ENCODE results near the gene LY6G6D.

DNA sequence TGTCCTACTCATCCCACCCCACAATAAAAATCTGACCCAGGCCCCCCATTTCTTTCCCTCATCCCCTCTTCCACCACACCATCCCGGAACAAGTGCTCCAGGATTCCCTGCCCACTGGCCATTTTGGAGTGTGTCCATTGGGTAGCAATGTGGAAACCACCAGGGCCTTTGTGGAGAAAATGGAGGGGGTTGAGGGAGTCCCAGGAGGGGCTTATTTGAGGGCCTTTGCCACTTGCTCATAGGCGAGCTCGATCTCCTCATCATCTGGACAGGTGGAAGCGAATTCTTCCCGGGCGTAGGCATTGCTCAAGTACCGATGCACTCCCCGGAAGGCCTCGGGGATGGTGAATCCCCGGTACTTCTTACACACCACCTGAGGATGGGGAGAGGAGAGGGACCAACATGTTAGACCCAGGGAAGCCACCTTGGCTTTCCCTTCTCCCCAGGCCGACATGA, 15.5 kb downstream of the LY6G6D start:
- TF ChIP-seq, protein P1, sequence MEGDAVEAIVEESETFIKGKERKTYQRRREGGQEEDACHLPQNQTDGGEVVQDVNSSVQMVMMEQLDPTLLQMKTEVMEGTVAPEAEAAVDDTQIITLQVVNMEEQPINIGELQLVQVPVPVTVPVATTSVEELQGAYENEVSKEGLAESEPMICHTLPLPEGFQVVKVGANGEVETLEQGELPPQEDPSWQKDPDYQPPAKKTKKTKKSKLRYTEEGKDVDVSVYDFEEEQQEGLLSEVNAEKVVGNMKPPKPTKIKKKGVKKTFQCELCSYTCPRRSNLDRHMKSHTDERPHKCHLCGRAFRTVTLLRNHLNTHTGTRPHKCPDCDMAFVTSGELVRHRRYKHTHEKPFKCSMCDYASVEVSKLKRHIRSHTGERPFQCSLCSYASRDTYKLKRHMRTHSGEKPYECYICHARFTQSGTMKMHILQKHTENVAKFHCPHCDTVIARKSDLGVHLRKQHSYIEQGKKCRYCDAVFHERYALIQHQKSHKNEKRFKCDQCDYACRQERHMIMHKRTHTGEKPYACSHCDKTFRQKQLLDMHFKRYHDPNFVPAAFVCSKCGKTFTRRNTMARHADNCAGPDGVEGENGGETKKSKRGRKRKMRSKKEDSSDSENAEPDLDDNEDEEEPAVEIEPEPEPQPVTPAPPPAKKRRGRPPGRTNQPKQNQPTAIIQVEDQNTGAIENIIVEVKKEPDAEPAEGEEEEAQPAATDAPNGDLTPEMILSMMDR (conservative IDR thresholded peaks at IDR 0.05; ENCODE audit: low read depth, low read length) = no peak
- no peak for TF ChIP-seq EZH2 (IDR thresholded peaks at IDR 0.05; ENCODE audit: borderline replicate concordance, low read depth, low read length, poor library complexity, severe bottlenecking)
